Activated T-cell treated with anti-CD3 and anti-CD28 coated beads, Interleukin-2, amount 50 U/mL, for 72 hours (primary cell): ENCODE results near the gene C2CD4C. TPM values are rescaled to one million over a fixed set of nuclear protein-coding genes. Genes with fewer than 3 reads are reported as not detected.
"Not testable (repeated sequence)": the region's sequence is repeated elsewhere in the genome, so short reads cannot be mapped to it uniquely, and the experiment has no call there.

Experiments
- ATAC-seq, 2 donors: fragments of 150-1000 bp; cut with Tn5 transposase; replicated peaks in 1 of 2; 2 replicates each; pipeline ENCODE4 v1.10.0; 2021; ENCODE audit warnings: moderate library complexity in 2 of 2, mild to moderate bottlenecking in 1 of 2
- DNase-seq, 2 donors: peaks; one replicate each; pipeline ENCODE4 v3.0.0; 2021 to 2022; ENCODE audit warnings: mixed read lengths in 1 of 2
- H3K27ac Mint-ChIP-seq: one replicate; pipeline ENCODE4 v1.8.0; 2022; ENCODE audit warnings: mild to moderate bottlenecking, moderate library complexity, mixed read lengths
- H3K27me3 Mint-ChIP-seq: one replicate; pipeline ENCODE4 v1.8.0; 2022; ENCODE audit warnings: low read depth, mixed read lengths
- H3K36me3 Mint-ChIP-seq, 2 donors: one replicate each; pipeline ENCODE4 v1.8.0; 2022; ENCODE audit warnings: mixed read lengths in 2 of 2, mild to moderate bottlenecking in 1 of 2; ENCODE audit not compliant: insufficient read depth in 2 of 2
- H3K4me1 Mint-ChIP-seq: one replicate; pipeline ENCODE4 v1.8.0; 2022; ENCODE audit warnings: low read depth, mixed read lengths
- H3K4me3 Mint-ChIP-seq, 2 donors: one replicate each; pipeline ENCODE4 v1.8.0; 2022; ENCODE audit warnings: mild to moderate bottlenecking in 2 of 2, mixed read lengths in 2 of 2, moderate library complexity in 2 of 2
- H3K9me3 Mint-ChIP-seq, 2 donors: one replicate each; pipeline ENCODE4 v1.8.0; 2022; ENCODE audit warnings: mixed read lengths in 2 of 2
- total RNA-seq, 2 donors: library from RNA; stranded (reverse); gene quantifications; one replicate each; pipeline ENCODE4 v1.2.3, GENCODE V29; 2022

C2CD4C gene
- total RNA-seq, 2 donors from 2014 or later, result 0.77 to 0.97 TPM

GRCh38 chr19:397941-398706 lies 10.8 kb downstream of the C2CD4C start:
- peaks cover 5% of the 10 kb centered on the region for H3K27me3 Mint-ChIP-seq

GRCh38 chr19:397321-397720 lies 11.6 kb downstream of the C2CD4C start:
- no peaks in the 10 kb centered on the region for H3K27me3 Mint-ChIP-seq
- no peak overlapping the region for H3K4me3 Mint-ChIP-seq
- DNase-seq (no peak), ATAC-seq (no peak)
- no peak overlapping the region for H3K27ac Mint-ChIP-seq
- H3K9me3 Mint-ChIP-seq, result peaks cover 15 to 22% of the 10 kb centered on the region in 2 donors
- H3K36me3 Mint-ChIP-seq, result peaks cover 16 to 24% of the 10 kb centered on the region in 2 donors
- peaks cover 7% of the 10 kb centered on the region for H3K4me1 Mint-ChIP-seq

More at GRCh38 chr19:397941-398706, 10.8 kb downstream of the C2CD4C start:
- ATAC-seq (no peak), DNase-seq (no peak)
- Mint-ChIP-seq H3K27ac (no peak overlapping the region), H3K4me1 (no peaks in the 10 kb centered on the region), H3K4me3 (no peak overlapping the region), H3K36me3 (peaks cover 15 to 19% of the 10 kb centered on the region in 2 donors), H3K9me3 (peaks cover 15 to 18% of the 10 kb centered on the region in 2 donors)

- H3K27ac Mint-ChIP-seq, result peak overlapping the region; percentile 4
- ATAC-seq (no peak), DNase-seq (no peak)
- H3K4me3 Mint-ChIP-seq, result no peak overlapping the region
- H3K27me3 Mint-ChIP-seq, result no peaks in the 10 kb centered on the region
- peaks cover 20% of the 10 kb centered on the region for H3K4me1 Mint-ChIP-seq
- peaks cover 15 to 22% of the 10 kb centered on the region in 2 donors for H3K9me3 Mint-ChIP-seq
- H3K36me3 Mint-ChIP-seq, result peaks cover 16 to 24% of the 10 kb centered on the region in 2 donors
Observed at GRCh38 chr19:395467-395866, 13.5 kb downstream of the C2CD4C start.

- Mint-ChIP-seq H3K4me1 (peaks cover 20% of the 10 kb centered on the region), H3K9me3 (peaks cover 15 to 22% of the 10 kb centered on the region in 2 donors), H3K36me3 (peaks cover 16 to 24% of the 10 kb centered on the region in 2 donors)
- not testable (repeated sequence) for H3K27ac Mint-ChIP-seq, ATAC-seq, DNase-seq, H3K4me3 Mint-ChIP-seq, H3K27me3 Mint-ChIP-seq
Observed at GRCh38 chr19:394857-395256, 14.1 kb downstream of the C2CD4C start.

- peaks cover 15 to 22% of the 10 kb centered on the region in 2 donors for H3K9me3 Mint-ChIP-seq
- H3K4me1 Mint-ChIP-seq, result peaks cover 20% of the 10 kb centered on the region
- H3K36me3 Mint-ChIP-seq, result peaks cover 16 to 24% of the 10 kb centered on the region in 2 donors
- DNase-seq, H3K27me3 Mint-ChIP-seq, H3K4me3 Mint-ChIP-seq, ATAC-seq: not testable (repeated sequence)
- H3K27ac Mint-ChIP-seq, result peak overlapping the region; percentile 45
Observed at GRCh38 chr19:393560-393959, 15.4 kb downstream of the C2CD4C start.

- H3K27me3 Mint-ChIP-seq, result peaks cover 3% of the 10 kb centered on the region
- H3K9me3 Mint-ChIP-seq, result peaks cover 15 to 22% of the 10 kb centered on the region in 2 donors
- H3K27ac Mint-ChIP-seq, result no peak overlapping the region
- H3K4me1 Mint-ChIP-seq, result peaks cover 20% of the 10 kb centered on the region
- no peak for DNase-seq
- peaks cover 16 to 24% of the 10 kb centered on the region in 2 donors for H3K36me3 Mint-ChIP-seq
- ATAC-seq, result no peak
- H3K4me3 Mint-ChIP-seq, result no peak overlapping the region
Observed at GRCh38 chr19:392375-392970, 16.5 kb downstream of the C2CD4C start.

- Mint-ChIP-seq H3K27ac (no peak overlapping the region), H3K9me3 (peaks cover 15 to 22% of the 10 kb centered on the region in 2 donors), H3K4me1 (peaks cover 20% of the 10 kb centered on the region), H3K4me3 (no peak overlapping the region), H3K27me3 (peaks cover 9% of the 10 kb centered on the region), H3K36me3 (peaks cover 16 to 24% of the 10 kb centered on the region in 2 donors)
- DNase-seq (no peak), ATAC-seq (no peak)
Observed at GRCh38 chr19:391726-392374, 17.1 kb downstream of the C2CD4C start.

- peak; percentile 81 to 84 for ATAC-seq
- peak in 1 of 2 donors; percentile 38 for DNase-seq
Observed at GRCh38 chr19:391207-391557, 17.8 kb downstream of the C2CD4C start.

GRCh38 chr19:390386-391206 lies 18.4 kb downstream of the C2CD4C start:
- peaks cover 20% of the 10 kb centered on the region for H3K27me3 Mint-ChIP-seq
- no peak overlapping the region for H3K4me3 Mint-ChIP-seq
- peaks cover 14 to 21% of the 10 kb centered on the region in 2 donors for H3K36me3 Mint-ChIP-seq
- H3K9me3 Mint-ChIP-seq, result peaks cover 13 to 19% of the 10 kb centered on the region in 2 donors
- H3K4me1 Mint-ChIP-seq, result peaks cover 20% of the 10 kb centered on the region
- H3K27ac Mint-ChIP-seq, result no peak overlapping the region
- ATAC-seq (peak; percentile 9 to 35), DNase-seq (no peak)

More at GRCh38 chr19:391207-391557, 17.8 kb downstream of the C2CD4C start:
- Mint-ChIP-seq H3K36me3 (peaks cover 16 to 24% of the 10 kb centered on the region in 2 donors), H3K9me3 (peaks cover 15 to 22% of the 10 kb centered on the region in 2 donors), H3K27me3 (peaks cover 16% of the 10 kb centered on the region), H3K4me3 (peak overlapping the region; percentile 22 to 24), H3K4me1 (peaks cover 20% of the 10 kb centered on the region), H3K27ac (no peak overlapping the region)

GRCh38 chr19:389935-390289 lies 19.0 kb downstream of the C2CD4C start:
- peaks cover 20% of the 10 kb centered on the region for H3K4me1 Mint-ChIP-seq
- peaks cover 20% of the 10 kb centered on the region for H3K27me3 Mint-ChIP-seq
- DNase-seq (no peak), ATAC-seq (no peak)
- no peak overlapping the region for H3K27ac Mint-ChIP-seq
- H3K36me3 Mint-ChIP-seq, result peaks cover 11 to 18% of the 10 kb centered on the region in 2 donors
- peaks cover 10 to 16% of the 10 kb centered on the region in 2 donors for H3K9me3 Mint-ChIP-seq
- H3K4me3 Mint-ChIP-seq, result no peak overlapping the region

- peaks cover 10 to 16% of the 10 kb centered on the region in 2 donors for H3K36me3 Mint-ChIP-seq
- peaks cover 25% of the 10 kb centered on the region for H3K4me1 Mint-ChIP-seq
- peaks cover 7 to 15% of the 10 kb centered on the region in 2 donors for H3K9me3 Mint-ChIP-seq
- no peak overlapping the region for H3K27ac Mint-ChIP-seq
- ATAC-seq (peak; percentile 54 to 57), DNase-seq (no peak)
- H3K4me3 Mint-ChIP-seq, result no peak overlapping the region
- peaks cover 25% of the 10 kb centered on the region for H3K27me3 Mint-ChIP-seq
Observed at GRCh38 chr19:389255-389934, 19.6 kb downstream of the C2CD4C start.

GRCh38 chr19:388691-389090 lies 20.3 kb downstream of the C2CD4C start:
- H3K27ac Mint-ChIP-seq, result no peak overlapping the region
- peaks cover 6 to 9% of the 10 kb centered on the region in 2 donors for H3K36me3 Mint-ChIP-seq
- no peak for ATAC-seq
- H3K4me3 Mint-ChIP-seq, result no peak overlapping the region
- DNase-seq, result no peak
- peaks cover 3 to 8% of the 10 kb centered on the region in 2 donors for H3K9me3 Mint-ChIP-seq
- H3K4me1 Mint-ChIP-seq, result peaks cover 32% of the 10 kb centered on the region
- H3K27me3 Mint-ChIP-seq, result peaks cover 32% of the 10 kb centered on the region
